AG10803 (cell line): ENCODE measurements around the gene ARPP21.

Experiments
- DNase-seq: peaks from one replicate; pipeline ENCODE4 v3.0.0; 2010; ENCODE audit warnings: low read depth
- H3K4me3 ChIP-seq: 2 replicates; pipeline ENCODE4 v1.5.1; 2011; ENCODE audit warnings: mild to moderate bottlenecking, low read length, control low read depth
- CTCF ChIP-seq: conservative IDR thresholded peaks from 2 replicates; pipeline ENCODE4 v1.5.1; 2011; ENCODE audit warnings: mild to moderate bottlenecking, low read length, control low read depth, inconsistent platforms

The ARPP21 gene

DNA sequence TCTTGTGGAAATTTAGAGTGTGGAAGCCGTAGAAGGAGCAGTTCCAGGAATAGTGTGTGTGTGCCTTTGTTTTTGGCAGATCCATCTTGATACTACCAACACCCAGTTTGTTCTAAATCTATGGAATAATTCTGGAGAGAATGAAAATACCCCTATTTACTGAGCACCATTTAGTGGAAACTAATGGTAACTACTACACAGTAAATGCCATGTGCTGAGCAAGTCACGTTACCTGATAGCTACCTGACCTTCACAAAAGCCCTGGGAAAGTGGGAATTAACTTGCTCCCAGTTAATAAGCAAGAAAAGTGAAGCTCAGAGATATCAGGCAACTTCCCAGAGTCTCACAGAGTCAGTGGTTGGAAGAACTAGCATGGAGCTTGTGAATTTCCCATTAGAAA lies 137.7 kb downstream of the ARPP21 start:
- DNase-seq = no peak

DNA sequence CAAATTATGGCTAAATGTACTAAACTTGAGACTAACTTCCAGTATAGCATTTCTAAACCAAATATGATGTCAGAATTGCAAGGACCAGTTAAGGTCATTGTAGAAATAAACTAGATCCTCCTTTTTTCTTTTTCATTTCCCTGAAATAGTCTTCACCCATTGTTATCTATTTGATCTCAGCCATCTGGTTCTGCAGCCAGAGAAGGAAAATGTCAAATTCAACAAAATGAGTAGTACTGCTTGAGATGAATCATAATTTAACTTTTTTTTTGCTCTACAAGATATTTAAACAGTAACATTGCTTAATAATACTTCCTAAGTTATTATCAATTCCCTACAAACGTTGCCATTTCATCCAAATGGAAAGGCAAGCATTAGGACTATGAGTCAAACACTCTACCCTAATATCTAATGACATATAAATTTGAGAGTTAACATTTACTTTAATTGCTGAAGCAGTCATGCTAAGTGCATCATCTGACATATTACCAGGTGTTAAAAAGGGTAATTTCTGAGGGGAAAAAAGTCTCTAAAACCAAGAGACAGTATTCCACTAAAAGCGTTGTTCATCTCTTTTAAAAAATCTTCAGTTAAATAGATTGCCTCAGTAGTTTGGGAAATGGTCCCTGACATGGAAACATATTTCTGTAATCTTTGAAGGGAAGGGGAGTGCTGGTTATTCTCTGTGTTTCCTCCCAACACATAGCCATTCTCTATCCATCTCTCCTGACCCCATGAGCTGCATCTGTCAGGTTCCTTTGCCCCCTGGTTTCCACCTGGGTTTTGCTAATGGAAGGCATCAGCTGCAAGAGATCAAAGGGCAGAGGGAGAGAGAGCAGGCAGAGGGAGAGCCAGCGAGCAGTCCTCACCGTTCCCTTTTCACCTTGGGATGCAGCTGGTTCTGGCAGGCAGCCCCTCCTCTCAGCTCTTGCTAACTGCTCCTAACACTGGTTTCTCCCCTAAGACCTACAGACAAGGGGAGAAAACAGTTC lies 138.5 kb downstream of the ARPP21 start:
- no peak for DNase-seq
- TF ChIP-seq CTCF = no peak
- no peak overlapping the region for H3K4me3 ChIP-seq

More for the DNA sequence above, 137.7 kb downstream of the ARPP21 start:
- H3K4me3 ChIP-seq = no peak overlapping the region
- TF ChIP-seq CTCF = no peak

DNA sequence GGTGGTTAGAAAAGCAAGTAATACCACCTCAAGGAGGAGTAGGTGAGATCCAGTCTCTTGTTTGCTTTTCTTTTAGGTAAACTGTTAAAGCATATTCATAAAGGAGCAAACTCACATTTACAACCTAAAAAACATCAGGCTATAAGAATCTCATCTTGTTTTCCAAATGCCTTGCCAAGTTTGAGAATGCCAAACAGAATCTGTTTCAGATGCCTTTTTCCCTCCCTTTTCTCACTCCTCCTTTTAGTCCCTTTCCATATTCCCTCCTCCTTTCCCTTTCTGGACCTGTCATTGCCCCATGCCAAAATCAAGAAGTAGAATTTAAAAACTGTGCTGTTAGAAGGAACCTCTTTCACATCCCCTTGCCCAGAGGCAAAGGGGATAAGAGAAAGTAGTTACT lies 140.3 kb downstream of the ARPP21 start:
- no peak for TF ChIP-seq CTCF
- no peak for DNase-seq
- H3K4me3 ChIP-seq = no peak overlapping the region

- H3K4me3 ChIP-seq = no peak overlapping the region
- TF ChIP-seq CTCF = no peak
- no peak for DNase-seq
These were observed 141.5 kb downstream of the ARPP21 start for GRCh38 chr3:35780800-35781199.

DNA sequence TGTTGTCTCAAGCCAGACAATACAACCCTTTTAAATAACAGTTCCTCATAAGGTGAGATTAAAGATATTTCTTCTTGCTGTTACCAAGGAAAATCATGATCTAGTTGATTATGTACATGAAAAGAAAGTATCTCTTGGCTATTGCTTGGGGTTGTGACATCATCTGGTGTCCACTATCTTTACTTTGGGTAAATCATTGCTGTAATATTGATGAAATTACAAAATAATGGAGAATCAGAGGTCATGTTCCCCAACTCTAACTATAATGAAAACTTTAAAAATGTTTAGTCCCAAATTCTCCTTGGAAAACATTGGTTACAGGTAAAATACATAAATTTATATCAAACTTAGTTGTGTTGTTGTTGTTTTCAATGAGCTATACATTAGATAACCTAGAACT lies 142.2 kb downstream of the ARPP21 start:
- no peak overlapping the region for H3K4me3 ChIP-seq
- DNase-seq = no peak
- no peak for TF ChIP-seq CTCF

DNA sequence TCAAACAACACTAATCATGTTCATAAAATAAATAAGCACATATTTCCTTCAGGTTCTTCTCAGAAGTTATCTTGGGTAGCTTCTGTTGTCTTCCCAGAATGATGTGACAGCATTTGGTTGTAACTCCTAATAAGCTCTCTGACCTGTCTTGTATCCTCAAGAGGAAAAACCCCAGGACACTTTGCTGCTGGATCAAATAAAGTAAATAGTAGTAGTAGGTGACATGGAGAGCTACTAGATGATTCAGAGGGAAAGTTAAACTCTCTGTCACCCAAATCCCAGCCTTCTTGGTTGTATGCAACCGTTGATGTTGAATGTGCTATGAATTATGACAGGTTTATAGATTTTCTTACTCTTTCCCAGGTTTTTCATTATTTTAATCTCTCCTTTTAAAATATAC lies 143.0 kb downstream of the ARPP21 start:
- no peak for TF ChIP-seq CTCF
- no peak for DNase-seq
- no peak overlapping the region for H3K4me3 ChIP-seq

DNA sequence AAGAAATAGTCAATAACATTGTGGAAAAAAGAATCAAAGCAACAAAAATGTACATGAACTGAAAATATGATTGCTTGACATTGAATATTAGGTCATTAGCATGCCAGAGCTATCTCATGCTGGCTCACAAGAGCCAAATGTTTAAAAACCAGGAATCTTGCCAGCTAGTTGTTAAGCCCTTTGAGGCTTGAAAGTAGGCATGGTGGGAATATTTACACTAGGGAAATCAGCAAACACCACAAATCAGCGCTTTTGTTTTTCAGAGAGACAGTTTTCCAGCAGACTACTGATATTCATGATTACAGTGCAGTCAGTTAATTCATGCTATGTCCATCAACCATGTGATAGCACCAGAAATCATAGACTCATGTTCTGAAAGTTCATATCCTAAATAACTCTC lies 144.8 kb downstream of the ARPP21 start:
- H3K4me3 ChIP-seq = no peak overlapping the region
- TF ChIP-seq CTCF = no peak
- no peak for DNase-seq
